HepG2 (cell line): ENCODE results near the gene LILRB4. TPM values are rescaled to one million over a fixed set of nuclear protein-coding genes. Genes with fewer than 3 reads are reported as not detected.
"Not testable (repeated sequence)": the region's sequence is repeated elsewhere in the genome, so short reads cannot be mapped to it uniquely, and the experiment has no call there.

Experiments used
- ATAC-seq: fragments of 200-7000 bp; cut with Tn5 transposase; 3 replicates; pipeline ENCODE4 v1.9.1; 2020; ENCODE audit warnings: mild to moderate bottlenecking, moderate library complexity
- BruUV-seq: library from RNA; stranded (reverse); fragments of 400-500 nt; replicated peaks from 2 replicates; lab custom pipeline; 2021; lab: Mats Ljungman, UMichigan
- CTCF ChIA-PET: fragments of 300-600 bp; formaldehyde crosslinking; extraction: SDS; loops from one replicate; lab custom pipeline; 2021; ENCODE audit warnings: low total read pairs, inconsistent platforms, low intra/inter-chr PET ratio; lab: Yijun Ruan, JAX
- POLR2A ChIA-PET: fragments of 350-600 bp; sonication (Branson Sonifier 250); formaldehyde crosslinking; loops from one replicate; lab custom pipeline; 2020; ENCODE audit warnings: antibody characterized with exemption, inconsistent platforms; lab: Yijun Ruan, JAX
- DNase-seq: peaks from one replicate; pipeline ENCODE4 v3.0.0-alpha.2; 2015; ENCODE audit warnings: low spot score
- FAIRE-seq: peaks from 3 replicates; lab custom pipeline; 2011; peaks lifted over from hg19 to GRCh38; lab: Jason Lieb, UNC
- H2AFZ ChIP-seq: one replicate; pipeline ENCODE4 v1.6.1; 2011; ENCODE audit warnings: low read length, inconsistent platforms
- H3K27ac ChIP-seq: fragments of 300-600 bp; 3 replicates; pipeline ENCODE4 v1.8.0; 2011; ENCODE audit warnings: mixed run types, mild to moderate bottlenecking, mixed read lengths, low read length, inconsistent platforms; ENCODE audit not compliant: insufficient read depth; ENCODE audit errors: extremely low read length
- H3K27me3 ChIP-seq, 2 experiments: fragments of 200-600 bp in 1 of 2; 2 replicates in 1 of 2; 3 replicates in 1 of 2; pipeline versions ENCODE4 v1.6.0 to v1.8.0; 2011; ENCODE audit warnings: low read length in 2 of 2, mild to moderate bottlenecking in 2 of 2, moderate library complexity in 2 of 2, inconsistent platforms in 1 of 2; ENCODE audit not compliant: insufficient read depth in 2 of 2, control insufficient read depth in 1 of 2
- H3K36me3 ChIP-seq, 2 experiments: fragments of 200-600 bp in 1 of 2; replicated peaks in 1 of 2; 2 replicates in 1 of 2; 3 replicates in 1 of 2; pipeline versions ENCODE4 v1.5.1 to v1.8.0; 2011; ENCODE audit warnings: low read length in 2 of 2, inconsistent platforms in 1 of 2; ENCODE audit not compliant: insufficient read depth in 2 of 2, control insufficient read depth in 1 of 2
- H3K4me1 ChIP-seq: 2 replicates; pipeline ENCODE4 v1.5.1; 2012; ENCODE audit warnings: low read length, inconsistent platforms; ENCODE audit not compliant: insufficient read depth
- H3K4me2 ChIP-seq: 2 replicates; pipeline ENCODE4 v1.6.0; 2011; ENCODE audit warnings: low read depth, low read length, inconsistent platforms
- H3K4me3 ChIP-seq, 3 experiments: fragments of 200-600 bp in 1 of 3; sonication (generic), shearing (Covaris generic) in 1 of 3; replicated peaks in 1 of 3; 2 replicates each; pipeline ENCODE4 v1.5.1; 2011 to 2016; ENCODE audit warnings: low read length in 3 of 3, inconsistent platforms in 2 of 3, low read depth in 2 of 3, mild to moderate bottlenecking in 2 of 3, control low read depth in 1 of 3, mixed read lengths in 1 of 3; ENCODE audit not compliant: insufficient read depth in 1 of 3
- H3K79me2 ChIP-seq: one replicate; pipeline ENCODE4 v1.6.1; 2011; ENCODE audit warnings: low read length, inconsistent platforms; ENCODE audit not compliant: insufficient read depth
- H3K9ac ChIP-seq: 2 replicates; pipeline ENCODE4 v1.6.0; 2011; ENCODE audit warnings: mild to moderate bottlenecking, low read depth, low read length, inconsistent platforms; ENCODE audit not compliant: insufficient read depth
- H3K9me3 ChIP-seq: 2 replicates; pipeline ENCODE4 v1.5.1; 2012; ENCODE audit warnings: mild to moderate bottlenecking, low read length
- H4K20me1 ChIP-seq: 2 replicates; pipeline ENCODE4 v1.6.0; 2011; ENCODE audit warnings: inconsistent platforms, mild to moderate bottlenecking, low read length, moderate library complexity; ENCODE audit not compliant: insufficient read depth
- CENPT ChIP-seq: sonication (generic); formaldehyde crosslinking; IDR thresholded peaks from 2 replicates; pipeline ENCODE4 v1.8.0; 2022; ENCODE audit warnings: low read depth, mild to moderate bottlenecking, moderate library complexity, missing genetic modification reagents
- FOSL1 ChIP-seq: sonication (generic); formaldehyde crosslinking; IDR thresholded peaks from 2 replicates; pipeline ENCODE4 v1.9.0; 2021; ENCODE audit warnings: missing genetic modification reagents, borderline replicate concordance
- STAT5B ChIP-seq: sonication (generic); formaldehyde crosslinking; IDR thresholded peaks from 2 replicates; pipeline ENCODE4 v1.4.0; 2020; ENCODE audit warnings: missing genetic modification reagents
- ZFP36L1 ChIP-seq: sonication (generic); formaldehyde crosslinking; IDR thresholded peaks from 2 replicates; pipeline ENCODE4 v1.8.0; 2022; ENCODE audit warnings: mild to moderate bottlenecking, missing genetic modification reagents, moderate library complexity
- ZHX2 ChIP-seq, 2 experiments: sonication (generic) in 1 of 2; formaldehyde crosslinking in 1 of 2; IDR thresholded peaks; 2 replicates each; pipeline versions ENCODE4 v1.6.1 to v1.9.0; 2014 to 2022; ENCODE audit warnings: antibody characterized with exemption in 1 of 2, borderline replicate concordance in 1 of 2, inconsistent platforms in 1 of 2, low read depth in 1 of 2, missing genetic modification reagents in 1 of 2
- ZNF274 ChIP-seq: sonication (generic); formaldehyde crosslinking; IDR thresholded peaks from 2 replicates; pipeline ENCODE4 v1.5.1; 2020; ENCODE audit warnings: mild to moderate bottlenecking, missing genetic modification reagents
- ZNF468 ChIP-seq: sonication (generic); formaldehyde crosslinking; IDR thresholded peaks from 2 replicates; pipeline ENCODE4 v1.8.0; 2022; ENCODE audit warnings: mild to moderate bottlenecking, moderate library complexity, missing genetic modification reagents
- ZNF770 ChIP-seq: sonication (generic); formaldehyde crosslinking; IDR thresholded peaks from 2 replicates; pipeline ENCODE4 v1.5.0; 2020; ENCODE audit warnings: mild to moderate bottlenecking, missing genetic modification reagents
- WGBS: methylation state at CpG from one replicate; pipeline ENCODE4 v1.1.6; 2017; ENCODE audit warnings: low lambda C conversion rate; 5-methylcytosine and 5-hydroxymethylcytosine counted together
- in situ Hi-C: cut with HindIII; loops from 2 replicates; pipeline ENCODE4 v1.10.0; 2017; ENCODE audit warnings: low pct_unique_long_range_greater_than_20kb; ENCODE audit not compliant: extremely low pct_ligation_motif_present
- intact Hi-C: fragments of 100-400 bp; cut with micrococcal nuclease; formaldehyde crosslinking; loops from one replicate; pipeline ENCODE4 v1.10.0; 2022; ENCODE audit not compliant: unreplicated experiment
- polyA plus RNA-seq, 8 experiments: library from polyadenylated mRNA; depleted of rRNA in 3 of 8; stranded (reverse) in 7 of 8; unstranded in 1 of 8; fragments of >200 nt; fragmentation: Illumina TruSeq in 4 of 8; extraction: Trizol in 4 of 8; gene quantifications; 2 replicates each; pipeline versions ENCODE4 v1.2.1 to v1.2.3, GENCODE V29; 2011 to 2016; ENCODE audit warnings: low read depth in 4 of 8, missing spikeins in 1 of 8, mixed read lengths in 1 of 8; ENCODE audit not compliant: insufficient read depth in 1 of 8
- total RNA-seq, 5 experiments: library from RNA; depleted of rRNA; stranded (reverse); fragments of >200 nt; fragmentation: Illumina TruSeq; extraction: Trizol; gene quantifications; 2 replicates each; pipeline ENCODE4 v1.2.3, GENCODE V29; 2016; ENCODE audit warnings: low read depth in 1 of 5

LILRB4 gene
- total and polyA plus RNA-seq, 2 of the 13 experiments (the other 11 are each of a cell fraction or from before 2014, with no cell fraction given), result not detected

GRCh38 chr19:54677217-54677616, 14.4 kb downstream of the LILRB4 start (continued):
- TF ChIP-seq ZHX2 (IDR thresholded peaks at IDR 0.05; ENCODE audit: low read depth) (no peak), ZHX2 (CRISPR knock-in tag; IDR thresholded peaks at IDR 0.05; ENCODE audit: borderline replicate concordance) (no peak), ZFP36L1 (CRISPR knock-in tag) (no peak), ZNF770 (CRISPR knock-in tag) (no peak), STAT5B (CRISPR knock-in tag) (no peak), CENPT (CRISPR knock-in tag) (no peak), FOSL1 (CRISPR knock-in tag) (no peak), ZNF468 (CRISPR knock-in tag) (no peak), ZNF274 (no peak)

DNA sequence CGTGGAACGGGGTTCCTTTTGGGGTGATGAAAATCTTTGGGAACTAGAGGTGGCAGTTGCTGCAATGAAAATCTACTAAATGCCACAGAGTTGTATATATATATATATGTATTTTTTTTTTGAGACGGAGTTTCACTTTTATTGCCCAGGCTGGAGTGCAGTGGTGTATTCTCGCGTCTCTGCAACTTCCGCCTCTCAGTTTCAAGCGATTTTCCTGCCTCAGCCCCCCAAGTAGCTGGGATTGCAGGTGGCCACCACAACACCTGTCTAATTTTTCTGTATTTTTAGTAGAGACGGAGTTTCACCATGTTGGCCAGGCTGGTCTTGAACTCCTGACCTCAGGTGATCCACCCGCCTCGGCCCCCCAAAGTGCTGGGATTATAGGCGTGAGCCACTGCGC, 18.8 kb downstream of the LILRB4 start:
- H3K79me2 ChIP-seq, H4K20me1 ChIP-seq, H3K27ac ChIP-seq, CTCF ChIA-PET, intact Hi-C loops, H3K36me3 ChIP-seq, POLR2A ChIA-PET, in situ Hi-C loops, DNase-seq, H3K4me3 ChIP-seq, H2AFZ ChIP-seq, FAIRE-seq, ATAC-seq, H3K27me3 ChIP-seq, H3K4me1 ChIP-seq, H3K9me3 ChIP-seq, H3K4me2 ChIP-seq, H3K9ac ChIP-seq, BruUV-seq: not testable (repeated sequence)
- WGBS, result 26% methylated on average over 12 of the region's 12 CpGs
